Measurements from ENCODE around the gene GCAT. TPM values are rescaled to one million over a fixed set of nuclear protein-coding genes. Genes with fewer than 3 reads are reported as not detected.

GCAT gene
- total RNA-seq, 1 experiment from 2014 or later: 24.8 TPM

GRCh38 chr22:37830093-37830842, 22.5 kb downstream of the GCAT start:
- Mint-ChIP-seq H3K27ac (ENCODE audit: unreplicated experiment) (no peak overlapping the region), H3K4me3 (ENCODE audit: unreplicated experiment) (no peak overlapping the region), H3K27me3 (ENCODE audit: insufficient read depth, unreplicated experiment) (no peaks in the 10 kb centered on the region), H3K9me3 (ENCODE audit: unreplicated experiment) (no peaks in the 10 kb centered on the region), H3K4me1 (ENCODE audit: low read depth, unreplicated experiment) (no peaks in the 10 kb centered on the region), H3K36me3 (ENCODE audit: insufficient read depth, unreplicated experiment) (peaks cover 23% of the 10 kb centered on the region)
- Histone ChIP-seq H3K36me3 (ENCODE audit: control insufficient read depth, insufficient read depth, low read length) (peaks cover 4% of the 10 kb centered on the region), H3K4me3 (ENCODE audit: low read depth, low read length) (no peak overlapping the region), H3K4me1 (no peaks in the 10 kb centered on the region), H3K9me3 (no peaks in the 10 kb centered on the region), H3K27me3 (replicated peaks; ENCODE audit: control insufficient read depth, insufficient read depth, low read length) (no peaks in the 10 kb centered on the region)
- no TSS peak for BruUV-seq (replicated peaks)
- no peak for DNase-seq
- CTCF ChIA-PET: no interaction called here
- intact Hi-C loops (cut with micrococcal nuclease; ENCODE audit: unreplicated experiment): no loop called here
- POLR2A ChIA-PET: no interaction called here
- no peak for TF ChIP-seq CTCF (IDR thresholded peaks at IDR 0.05; ENCODE audit: insufficient read depth in 1 of 2, low read depth in 1 of 2, low read length in 1 of 2, severe bottlenecking in 1 of 2, unreplicated experiment in 1 of 2)

- Mint-ChIP-seq H3K36me3 (ENCODE audit: insufficient read depth, unreplicated experiment) (peaks cover 23% of the 10 kb centered on the region), H3K27ac (ENCODE audit: unreplicated experiment) (no peak overlapping the region), H3K4me1 (ENCODE audit: low read depth, unreplicated experiment) (no peaks in the 10 kb centered on the region), H3K4me3 (ENCODE audit: unreplicated experiment) (no peak overlapping the region), H3K9me3 (ENCODE audit: unreplicated experiment) (no peaks in the 10 kb centered on the region), H3K27me3 (ENCODE audit: insufficient read depth, unreplicated experiment) (no peaks in the 10 kb centered on the region)
- TF ChIP-seq CTCF (IDR thresholded peaks at IDR 0.05; ENCODE audit: insufficient read depth in 1 of 2, low read depth in 1 of 2, low read length in 1 of 2, severe bottlenecking in 1 of 2, unreplicated experiment in 1 of 2): no peak
- Histone ChIP-seq H3K36me3 (ENCODE audit: control insufficient read depth, insufficient read depth, low read length) (peaks cover 4% of the 10 kb centered on the region), H3K4me3 (ENCODE audit: low read depth, low read length) (no peak overlapping the region), H3K27me3 (replicated peaks; ENCODE audit: control insufficient read depth, insufficient read depth, low read length) (no peaks in the 10 kb centered on the region), H3K9me3 (no peaks in the 10 kb centered on the region), H3K4me1 (no peaks in the 10 kb centered on the region)
- ChIA-PET CTCF (no interaction called here), POLR2A (no interaction called here)
- DNase-seq: no peak
- intact Hi-C loops (cut with micrococcal nuclease; ENCODE audit: unreplicated experiment): no loop called here
- BruUV-seq (replicated peaks): no TSS peak
Measured at GRCh38 chr22:37831472-37831871, 23.7 kb downstream of the GCAT start.

- Mint-ChIP-seq H3K9me3 (ENCODE audit: unreplicated experiment) (no peaks in the 10 kb centered on the region), H3K4me1 (ENCODE audit: low read depth, unreplicated experiment) (no peaks in the 10 kb centered on the region), H3K27ac (ENCODE audit: unreplicated experiment) (no peak overlapping the region), H3K27me3 (ENCODE audit: insufficient read depth, unreplicated experiment) (no peaks in the 10 kb centered on the region), H3K36me3 (ENCODE audit: insufficient read depth, unreplicated experiment) (peaks cover 20% of the 10 kb centered on the region), H3K4me3 (ENCODE audit: unreplicated experiment) (no peak overlapping the region)
- no peak for DNase-seq
- intact Hi-C loops (cut with micrococcal nuclease; ENCODE audit: unreplicated experiment): no loop called here
- Histone ChIP-seq H3K27me3 (replicated peaks; ENCODE audit: control insufficient read depth, insufficient read depth, low read length) (no peaks in the 10 kb centered on the region), H3K36me3 (ENCODE audit: control insufficient read depth, insufficient read depth, low read length) (peaks cover 4% of the 10 kb centered on the region), H3K4me1 (no peaks in the 10 kb centered on the region), H3K4me3 (ENCODE audit: low read depth, low read length) (no peak overlapping the region), H3K9me3 (no peaks in the 10 kb centered on the region)
- TF ChIP-seq CTCF (IDR thresholded peaks at IDR 0.05; ENCODE audit: insufficient read depth in 1 of 2, low read depth in 1 of 2, low read length in 1 of 2, severe bottlenecking in 1 of 2, unreplicated experiment in 1 of 2): no peak
- ChIA-PET CTCF (no interaction called here), POLR2A (no interaction called here)
- no TSS peak for BruUV-seq (replicated peaks)
Measured at GRCh38 chr22:37832022-37832857, 24.5 kb downstream of the GCAT start.

All from Caco-2 (cell line).